ENCODE data around the gene NDOR1. TPM values are rescaled to one million over a fixed set of nuclear protein-coding genes. Genes with fewer than 3 reads are reported as not detected.

NDOR1 gene
- total RNA-seq, 4 donors from 2014 or later, result 4.5 to 14.9 TPM; not detected in 2

GRCh38 chr9:137231372-137232039, 26.0 kb downstream of the NDOR1 start:
- peaks cover 9 to 29% of the 10 kb centered on the region in 2 donors for H3K27me3 ChIP-seq
- H3K4me1 ChIP-seq, result peaks cover 0 to 6% of the 10 kb centered on the region in 2 donors
- no peaks in the 10 kb centered on the region for H3K36me3 ChIP-seq
- TF ChIP-seq CTCF (IDR thresholded peaks at IDR 0.05), result no peak
- no peak for TF ChIP-seq POLR2A (IDR thresholded peaks at IDR 0.05)
- DNase-seq, result no peak
- intact Hi-C loops (cut with DNase I; ENCODE audit: low total_unique reads), result no loop called here
- no peak overlapping the region for H3K27ac ChIP-seq
- no peak overlapping the region for H3K4me3 ChIP-seq
- H3K9me3 ChIP-seq, result no peaks in the 10 kb centered on the region

- H3K27me3 ChIP-seq, result peaks cover 9 to 29% of the 10 kb centered on the region in 2 donors
- no peaks in the 10 kb centered on the region for H3K9me3 ChIP-seq
- intact Hi-C loops (cut with DNase I; ENCODE audit: low total_unique reads), result no loop called here
- no peak for DNase-seq
- no peaks in the 10 kb centered on the region for H3K36me3 ChIP-seq
- no peak overlapping the region for H3K27ac ChIP-seq
- no peak overlapping the region for H3K4me3 ChIP-seq
- no peak for TF ChIP-seq POLR2A (IDR thresholded peaks at IDR 0.05)
- H3K4me1 ChIP-seq, result peaks cover 0 to 9% of the 10 kb centered on the region in 2 donors
Observed at GRCh38 chr9:137232101-137232500, 26.6 kb downstream of the NDOR1 start.

- TF ChIP-seq POLR2A (IDR thresholded peaks at IDR 0.05), result no peak
- TF ChIP-seq CTCF (IDR thresholded peaks at IDR 0.05), result no peak
- H3K27me3 ChIP-seq, result peaks cover 9 to 29% of the 10 kb centered on the region in 2 donors
Observed at GRCh38 chr9:137232510-137232909, 27.0 kb downstream of the NDOR1 start.

GRCh38 chr9:137233143-137233980, 27.9 kb downstream of the NDOR1 start:
- Histone ChIP-seq H3K9me3 (no peaks in the 10 kb centered on the region), H3K27me3 (peaks cover 5 to 25% of the 10 kb centered on the region in 2 donors), H3K4me3 (no peak overlapping the region), H3K36me3 (no peaks in the 10 kb centered on the region), H3K4me1 (peaks cover 0 to 9% of the 10 kb centered on the region in 2 donors), H3K27ac (no peak overlapping the region)
- intact Hi-C loops (cut with DNase I; ENCODE audit: low total_unique reads), result no loop called here
- no peak for TF ChIP-seq CTCF (IDR thresholded peaks at IDR 0.05)
- no peak for TF ChIP-seq POLR2A (IDR thresholded peaks at IDR 0.05)
- DNase-seq, result no peak

More at GRCh38 chr9:137232510-137232909, 27.0 kb downstream of the NDOR1 start:
- Histone ChIP-seq H3K36me3 (no peaks in the 10 kb centered on the region), H3K27ac (no peak overlapping the region), H3K4me1 (peaks cover 0 to 9% of the 10 kb centered on the region in 2 donors), H3K9me3 (no peaks in the 10 kb centered on the region), H3K4me3 (no peak overlapping the region)
- DNase-seq, result no peak
- intact Hi-C loops (cut with DNase I; ENCODE audit: low total_unique reads), result no loop called here

- Histone ChIP-seq H3K4me1 (peaks cover 0 to 9% of the 10 kb centered on the region in 2 donors), H3K9me3 (no peaks in the 10 kb centered on the region), H3K4me3 (no peak overlapping the region), H3K27ac (no peak overlapping the region), H3K27me3 (peaks cover 0 to 17% of the 10 kb centered on the region in 2 donors), H3K36me3 (no peaks in the 10 kb centered on the region)
- intact Hi-C loops (cut with DNase I; ENCODE audit: low total_unique reads), result no loop called here
- DNase-seq, result no peak
- TF ChIP-seq POLR2A (IDR thresholded peaks at IDR 0.05), result no peak
- no peak for TF ChIP-seq CTCF (IDR thresholded peaks at IDR 0.05)
Observed at GRCh38 chr9:137234055-137234697, 28.7 kb downstream of the NDOR1 start.
